DMS153 treated with DMSO at 0.1 percent for 48 hours (cell line): ENCODE data around the gene OGFRL1.

Source experiments
- DNase-seq: peaks from one replicate; lab custom pipeline; 2025; ENCODE audit not compliant: unreplicated experiment; lab: John Stamatoyannopoulos, UW

OGFRL1 gene

DNA sequence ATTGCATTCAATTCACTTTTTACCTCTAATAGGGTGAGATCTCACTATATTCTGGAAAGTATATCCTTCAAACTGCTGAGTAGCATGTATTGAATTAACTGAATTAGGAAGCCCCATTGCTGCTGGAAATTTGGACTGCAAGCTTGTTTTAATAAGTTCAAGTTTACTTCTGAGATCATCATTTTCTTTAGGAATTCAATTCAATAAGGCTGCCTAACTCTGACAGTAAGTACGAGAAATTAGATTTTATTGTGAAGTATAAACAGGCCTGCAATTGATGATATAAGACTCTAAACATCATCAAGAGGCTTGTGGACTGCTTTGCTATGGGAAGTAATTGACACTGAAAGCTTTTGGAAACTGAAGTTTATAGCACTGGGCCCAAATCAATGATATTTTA lies 44.4 kb downstream of the OGFRL1 start:
- DNase-seq = no peak

DNA sequence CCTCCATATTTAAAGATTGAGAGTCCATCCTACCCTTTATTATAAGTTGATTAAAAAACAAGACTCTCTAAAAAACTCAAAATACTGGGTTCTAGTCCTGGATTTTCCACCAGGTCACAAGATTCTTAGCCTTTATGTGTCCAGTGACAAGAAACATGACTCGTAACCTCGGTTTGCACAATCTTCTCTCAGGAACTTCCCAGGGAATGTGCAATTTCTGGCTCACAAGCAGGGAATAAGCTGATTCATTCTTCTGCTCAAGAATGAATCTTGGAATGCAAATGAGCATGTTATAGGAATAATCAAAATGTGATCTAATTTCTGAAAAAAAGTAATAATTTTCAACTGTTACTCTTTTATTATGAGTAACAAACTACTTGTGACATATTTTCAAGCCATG lies 45.1 kb downstream of the OGFRL1 start:
- no peak for DNase-seq

GRCh38 chr6:71334768-71335167 lies 46.2 kb downstream of the OGFRL1 start:
- DNase-seq = no peak

DNA sequence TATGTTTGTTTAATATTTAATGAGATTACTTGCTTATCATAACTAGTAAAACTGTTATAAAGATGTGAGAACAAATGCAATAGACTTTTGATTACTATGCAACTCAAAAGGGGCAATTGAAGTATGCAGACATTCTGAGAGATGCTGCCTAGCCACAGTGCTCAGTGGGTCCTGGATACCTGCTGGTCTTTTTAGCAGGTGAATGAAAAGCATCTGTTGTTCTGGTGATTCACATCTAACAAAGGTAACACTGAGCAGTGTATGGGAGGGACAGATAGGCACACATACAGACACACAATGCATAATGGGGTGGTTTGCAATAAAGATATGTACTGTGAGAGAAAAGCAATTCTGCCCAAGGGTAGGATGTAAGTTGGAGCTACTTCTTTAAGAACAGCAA lies 46.9 kb downstream of the OGFRL1 start:
- DNase-seq = no peak

GRCh38 chr6:71336901-71337300 lies 48.3 kb downstream of the OGFRL1 start:
- no peak for DNase-seq

- DNase-seq = no peak
These were observed 50.1 kb downstream of the OGFRL1 start for GRCh38 chr6:71338540-71339316.

DNA sequence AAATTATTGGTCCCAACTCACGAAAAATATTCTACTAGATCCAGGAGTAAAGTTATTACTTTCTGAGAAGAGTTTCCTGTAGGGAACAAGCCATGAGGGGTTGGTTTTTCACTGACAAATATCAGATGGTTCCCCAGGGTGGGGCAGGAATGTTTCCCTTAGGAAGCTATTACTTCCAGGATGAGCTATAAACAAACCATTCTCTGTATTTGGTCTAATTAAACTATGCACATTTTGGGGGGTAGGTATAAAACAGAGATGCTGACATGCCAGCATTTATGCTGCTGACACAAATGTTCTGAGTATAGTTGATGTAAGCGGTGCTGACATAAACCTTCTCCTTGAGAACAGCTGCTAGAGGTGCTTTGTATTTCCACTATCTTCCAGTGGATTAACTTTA lies 54.2 kb downstream of the OGFRL1 start:
- DNase-seq = no peak

- DNase-seq = no peak
These were observed 57.1 kb downstream of the OGFRL1 start for GRCh38 chr6:71345476-71346333.

GRCh38 chr6:71346334-71346694 lies 57.7 kb downstream of the OGFRL1 start:
- no peak for DNase-seq

DNA sequence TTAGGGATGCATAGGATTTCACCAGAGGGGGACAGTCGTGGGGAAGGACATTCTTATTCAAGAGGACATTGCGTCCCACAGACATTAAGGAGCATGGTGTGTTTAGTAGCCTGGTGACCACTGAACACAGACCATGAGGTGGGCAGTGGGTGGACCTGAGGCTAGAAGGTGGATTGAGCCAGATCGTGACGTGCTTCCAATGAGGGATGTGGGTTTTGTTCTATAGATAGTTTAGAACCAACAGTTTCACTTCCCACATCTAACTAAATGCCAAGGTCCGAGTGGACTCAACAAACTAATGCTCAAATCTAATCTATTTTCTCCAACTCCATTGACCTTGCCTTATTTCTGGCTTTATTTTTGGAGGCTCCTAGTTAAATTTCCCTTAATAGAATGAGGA lies 58.5 kb downstream of the OGFRL1 start:
- DNase-seq = no peak

- peak; percentile 39 for DNase-seq
These were observed 60.8 kb downstream of the OGFRL1 start for GRCh38 chr6:71349395-71349794.

DNA sequence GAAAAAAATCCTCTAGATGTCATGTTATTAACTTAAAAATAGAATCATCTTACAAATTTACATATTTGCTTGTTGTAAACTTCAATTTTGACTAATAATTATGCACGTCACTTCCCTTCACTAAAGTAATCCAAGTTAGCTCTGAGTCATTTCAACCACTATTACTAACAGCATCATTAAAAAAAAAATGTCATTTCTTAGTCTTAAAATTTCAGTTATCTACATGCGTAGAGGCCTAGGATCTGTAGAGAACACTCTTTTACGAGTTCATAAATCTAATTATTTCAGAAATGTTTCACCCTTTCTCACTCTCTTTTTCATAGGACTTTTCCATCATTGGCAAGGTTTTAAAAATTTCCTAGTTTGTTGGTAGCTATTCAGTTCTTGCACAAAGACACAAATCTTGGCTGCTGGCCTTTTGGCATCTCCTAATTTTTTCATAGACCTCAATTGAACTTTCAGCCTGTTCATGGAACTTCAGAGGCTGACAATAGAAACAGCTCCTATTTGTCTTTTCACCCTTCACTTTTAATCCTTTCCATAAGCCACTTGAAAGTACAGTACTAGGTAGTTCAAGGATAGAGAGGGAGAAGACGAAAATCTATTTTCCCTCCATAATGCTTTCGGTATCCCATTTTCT lies 61.5 kb downstream of the OGFRL1 start:
- no peak for DNase-seq

DNA sequence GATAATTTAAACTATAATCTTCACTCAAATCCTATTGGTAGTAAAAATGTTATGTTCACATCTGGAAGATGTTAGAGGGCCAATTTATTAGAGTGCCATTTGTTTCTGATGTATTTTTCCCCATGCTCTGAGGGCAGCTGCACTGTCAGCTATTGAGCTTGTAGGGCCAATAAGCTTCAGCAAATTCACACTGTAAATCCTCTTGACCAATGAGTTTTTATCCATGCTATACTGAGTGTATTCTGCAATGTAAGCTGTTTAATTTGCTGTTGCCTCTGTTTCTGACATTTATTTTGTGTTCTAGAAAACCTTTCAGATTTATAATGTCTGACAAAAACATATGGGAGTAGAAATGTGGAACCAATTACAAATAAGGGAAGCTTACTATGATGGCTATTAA lies 62.6 kb downstream of the OGFRL1 start:
- DNase-seq = no peak
